CD1c-positive myeloid dendritic cell (primary cell): ENCODE measurements around the gene NFE2L1.
"Not testable (repeated sequence)": the region's sequence is repeated elsewhere in the genome, so short reads cannot be mapped to it uniquely, and the experiment has no call there.

ENCODE experiments used
- DNase-seq: peaks from one replicate; pipeline ENCODE4 v3.0.0-alpha.2; 2016; ENCODE audit errors: extremely low spot score

NFE2L1 gene

DNA sequence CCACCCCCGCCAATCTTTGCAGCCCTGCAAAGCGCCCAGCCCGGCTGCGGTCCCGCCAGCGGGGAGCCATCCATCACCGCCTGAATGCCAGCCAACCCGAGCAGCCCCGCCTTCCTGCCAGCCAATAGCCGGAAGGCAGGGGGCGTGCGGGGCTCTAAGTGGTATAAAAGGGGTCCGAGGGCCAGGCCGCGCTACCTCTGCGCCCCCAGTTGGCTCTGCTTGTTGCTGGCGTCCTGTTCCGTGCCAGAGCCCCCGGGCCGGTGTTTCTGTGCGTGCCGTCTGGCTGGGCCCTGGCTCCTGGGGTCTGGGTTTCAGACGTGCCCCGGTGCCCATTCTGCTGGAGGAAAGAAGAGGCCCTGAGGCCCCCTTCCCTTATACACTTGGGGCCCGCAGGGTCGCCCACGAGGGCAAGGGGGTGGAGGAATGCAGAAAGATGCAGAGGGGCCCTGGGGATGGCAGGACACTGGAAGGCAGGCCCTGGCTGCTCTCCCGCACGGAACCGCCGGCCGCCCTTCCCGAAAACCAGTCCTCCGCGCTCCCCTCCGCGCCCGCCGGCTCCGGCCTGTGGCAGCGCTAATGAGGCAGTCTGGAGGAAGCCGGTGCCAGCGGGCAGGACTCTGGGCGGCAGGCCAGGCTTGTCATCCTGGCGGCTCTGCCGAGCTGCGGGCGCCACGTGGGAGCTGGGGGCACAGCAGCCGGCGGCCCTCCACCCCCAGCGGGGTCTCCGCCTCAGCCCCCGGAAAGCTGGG, 24.6 kb upstream of the NFE2L1 start:
- DNase-seq, result peak; percentile 75

DNA sequence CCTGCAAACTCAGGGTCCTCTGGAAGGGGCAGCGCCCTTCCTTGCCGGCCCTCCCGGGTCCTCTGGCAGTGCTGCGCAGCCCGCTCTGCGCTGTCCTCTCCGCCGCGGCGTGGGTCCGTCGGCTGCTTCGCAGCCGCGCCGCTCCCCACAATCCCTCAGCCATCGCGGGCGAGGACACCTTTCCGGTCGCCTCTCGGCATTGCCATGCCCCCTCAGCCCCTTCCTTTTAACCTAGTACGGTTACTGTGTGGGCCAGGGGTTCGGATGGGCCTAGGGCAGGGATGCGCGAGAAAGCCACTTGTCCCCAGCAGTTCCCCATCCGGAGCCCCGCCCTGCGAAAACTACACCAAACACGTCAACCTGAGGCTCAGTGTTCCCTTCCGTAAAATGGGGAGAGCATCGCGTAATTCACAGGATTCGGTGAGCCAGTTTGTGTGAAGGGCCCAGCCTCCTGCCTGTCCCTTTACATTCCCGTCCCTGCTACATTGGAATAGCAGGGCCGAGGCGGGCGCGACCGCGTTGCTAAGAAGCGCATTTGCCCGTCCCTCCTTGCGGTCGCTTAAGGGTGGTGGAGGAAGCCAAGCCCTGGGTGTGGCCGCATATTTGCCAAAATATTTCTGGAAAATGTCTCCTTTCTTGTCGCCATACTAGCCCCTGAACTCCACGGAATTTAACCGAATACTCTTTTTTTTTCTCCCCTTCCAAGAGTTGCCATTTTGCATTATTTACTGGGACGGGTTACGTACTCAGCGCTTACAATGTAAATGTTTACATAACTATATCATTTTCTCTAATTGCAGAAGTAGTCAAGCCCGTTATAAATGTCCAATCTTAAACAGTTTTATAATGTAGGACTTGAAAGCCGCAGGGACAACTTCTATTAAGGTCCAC, 23.8 kb upstream of the NFE2L1 start:
- peak; percentile 56 for DNase-seq

DNA sequence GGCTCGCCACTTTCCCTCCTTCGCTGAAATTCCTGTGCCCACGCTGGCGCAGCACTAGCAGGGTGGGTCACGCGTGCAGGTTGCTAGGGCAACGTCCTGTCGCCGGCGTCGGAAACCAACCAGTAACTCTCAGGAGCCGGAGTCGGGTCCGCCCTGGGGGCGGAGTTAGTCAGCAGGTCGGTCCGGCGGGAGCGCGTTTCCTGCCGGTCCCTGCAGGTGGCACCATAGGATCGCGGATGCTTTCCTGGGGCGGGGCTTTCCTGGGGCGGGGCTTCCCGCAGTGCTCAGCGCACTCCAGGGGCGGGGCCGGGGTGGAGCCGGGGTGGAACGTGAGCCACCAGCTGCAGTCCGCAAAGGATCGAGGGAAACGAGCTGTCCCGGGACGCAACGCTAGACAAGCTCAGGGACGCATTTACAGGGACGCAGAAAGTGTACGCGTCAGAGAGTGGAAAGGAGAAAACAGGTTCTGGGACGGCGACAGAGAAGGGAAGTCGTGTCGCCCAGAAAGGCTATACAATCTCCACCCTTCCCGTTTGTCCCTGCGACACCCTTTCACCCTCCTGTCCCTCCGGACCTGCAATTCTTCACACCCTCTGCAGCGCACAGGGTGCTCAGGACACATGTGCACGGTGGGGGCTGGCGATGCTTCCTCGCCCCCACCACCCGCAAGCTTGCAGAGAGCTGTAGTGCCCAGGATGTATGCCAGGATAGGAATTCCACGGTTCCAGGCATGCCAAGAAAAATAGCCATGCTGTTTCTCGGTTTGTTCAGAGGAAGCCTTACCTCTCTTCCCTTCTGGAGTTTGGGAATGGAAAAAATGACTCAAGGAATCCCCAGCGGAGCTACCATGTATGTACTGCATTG, 22.9 kb upstream of the NFE2L1 start:
- peak; percentile 99 for DNase-seq

DNA sequence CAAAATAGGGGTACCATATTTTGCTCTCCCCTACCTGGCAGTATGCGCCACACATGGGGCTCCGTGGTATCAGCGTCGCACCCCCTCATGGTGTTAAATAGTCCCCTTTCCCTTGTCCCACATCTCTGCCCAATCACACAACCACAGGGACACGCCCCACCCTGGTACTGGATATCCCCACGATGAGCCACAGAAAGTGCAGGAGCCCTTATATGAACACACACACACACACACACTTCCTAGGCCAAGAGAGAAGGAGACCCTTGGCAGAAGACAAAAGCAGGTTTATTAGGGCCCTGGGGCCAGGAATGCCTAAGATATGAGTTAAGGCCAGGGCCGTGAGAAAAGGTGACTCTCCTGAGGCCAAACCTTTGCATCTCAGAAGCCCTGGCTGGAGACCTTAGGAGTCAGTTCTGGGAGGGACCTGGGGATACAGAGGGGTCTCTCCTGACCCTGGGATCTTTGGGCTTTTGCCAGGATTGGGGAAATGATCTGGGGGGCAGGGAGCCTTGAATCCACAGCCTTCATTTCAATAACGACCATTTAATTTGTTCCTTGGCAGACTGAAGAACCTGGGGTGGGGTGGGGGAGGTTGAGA, 22.2 kb upstream of the NFE2L1 start:
- no peak for DNase-seq

DNA sequence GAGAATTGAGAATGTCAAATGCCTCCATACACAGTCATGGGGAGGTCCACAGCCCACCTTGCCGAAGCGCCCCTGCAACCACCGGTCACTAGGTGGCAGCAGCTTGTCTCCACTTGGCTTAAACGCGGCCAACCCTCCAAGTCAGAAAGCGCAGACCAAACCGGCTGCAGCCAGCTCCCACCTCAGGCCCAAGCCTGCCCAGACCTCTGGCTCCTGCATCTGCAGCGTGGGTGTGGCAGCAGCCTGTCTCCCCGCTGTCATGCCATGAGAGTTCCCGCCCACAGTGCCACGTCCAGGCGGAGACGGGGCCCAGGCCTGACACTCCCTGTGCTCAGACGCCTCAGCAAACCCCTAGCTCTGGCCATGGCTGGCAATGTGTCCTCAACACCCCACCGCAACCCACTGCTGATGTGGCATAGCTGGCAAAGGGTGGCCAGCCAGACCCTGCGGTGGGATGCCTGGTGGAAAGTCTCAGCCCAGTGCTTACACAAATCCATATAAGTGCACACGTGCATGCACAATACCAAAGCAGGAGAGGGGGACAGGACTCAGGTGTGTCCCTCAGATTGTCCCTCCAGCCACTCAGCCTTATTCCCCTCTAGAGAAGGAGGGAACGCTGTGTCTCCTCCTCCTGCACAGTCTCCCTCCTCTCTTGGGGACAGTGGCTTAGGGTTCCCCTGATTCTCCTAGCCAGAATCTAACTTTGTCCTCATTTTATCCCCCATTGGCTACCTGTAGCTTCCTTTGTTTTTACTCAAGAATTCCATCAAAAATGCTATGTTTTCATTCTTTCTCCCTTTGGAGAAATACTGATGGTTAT, 21.4 kb upstream of the NFE2L1 start:
- peak; percentile 78 for DNase-seq

DNA sequence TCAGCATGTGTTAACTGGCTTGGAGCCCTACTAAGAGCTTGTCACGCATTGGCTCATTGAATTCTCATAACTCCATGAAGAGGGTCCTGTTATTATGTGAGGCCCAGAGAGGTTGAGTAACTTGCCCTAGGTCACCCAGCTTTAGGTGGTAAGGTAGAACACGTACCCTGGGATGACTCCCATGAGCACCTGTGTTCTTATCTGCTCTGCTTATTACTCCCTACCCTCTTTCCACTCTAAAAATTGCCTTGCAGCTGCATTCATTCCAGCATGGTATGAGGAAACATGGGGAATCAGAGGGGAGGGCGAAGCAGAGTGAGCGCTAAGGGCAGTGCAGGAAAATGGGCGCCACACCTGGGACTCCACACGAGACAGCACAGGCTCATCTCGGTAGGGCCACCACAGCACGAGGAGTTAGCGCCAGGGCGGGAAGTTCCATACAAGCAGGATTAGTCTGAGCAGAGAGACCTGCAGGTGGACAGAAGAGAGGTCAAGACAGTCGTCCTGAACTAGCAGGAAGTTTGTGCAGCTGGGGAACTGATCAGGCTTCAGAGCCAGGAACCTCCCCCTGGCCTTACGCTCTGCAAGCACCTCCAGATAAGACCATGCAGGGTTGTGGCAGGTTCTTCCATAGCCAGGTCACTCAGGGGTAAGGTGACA, 20.7 kb upstream of the NFE2L1 start:
- DNase-seq, result no peak

GRCh38 chr17:48028736-48029135, 19.4 kb upstream of the NFE2L1 start:
- no peak for DNase-seq

- DNase-seq, result no peak
Measured at GRCh38 chr17:48030531-48030930, 17.6 kb upstream of the NFE2L1 start.

DNA sequence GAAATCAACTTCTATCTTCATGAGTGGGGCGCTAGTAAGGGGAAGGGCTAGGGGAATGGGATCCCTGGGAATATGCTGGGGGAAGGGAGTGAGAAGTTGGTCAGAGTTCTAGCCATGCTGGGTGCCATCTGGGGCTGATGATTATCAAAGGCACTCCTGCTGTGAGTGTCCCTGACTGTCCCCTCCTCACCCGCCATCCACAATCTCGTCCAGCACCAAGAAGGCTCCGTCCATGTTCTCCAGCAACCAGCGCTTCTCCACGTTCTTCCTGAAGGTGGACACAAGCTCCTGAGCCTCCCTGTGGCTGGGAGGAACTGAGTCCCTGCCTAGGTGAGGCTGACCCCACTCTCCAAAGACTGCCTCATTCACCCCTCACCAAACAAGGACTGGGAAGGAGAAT, 16.2 kb upstream of the NFE2L1 start:
- no peak for DNase-seq

DNA sequence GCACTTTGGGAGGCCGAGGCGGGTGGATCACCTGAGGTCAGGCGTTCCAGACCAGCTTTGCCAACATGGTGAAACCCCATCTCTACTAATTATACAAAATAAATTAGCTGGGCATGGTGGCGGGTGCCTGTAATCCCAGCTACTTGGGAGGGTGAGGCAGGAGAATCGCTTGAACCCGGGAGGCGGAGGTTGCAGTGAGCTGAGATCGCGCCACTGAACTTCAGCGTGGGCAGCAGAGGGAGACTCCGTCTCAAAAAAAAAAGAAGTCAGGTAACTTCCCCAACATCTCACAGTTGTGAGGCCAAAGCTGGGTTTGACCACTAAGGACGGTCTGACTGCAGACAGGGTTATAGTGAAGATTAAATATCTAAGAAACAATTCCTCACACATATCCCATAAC, 13.4 kb upstream of the NFE2L1 start:
- not testable (repeated sequence) for DNase-seq

- DNase-seq, result no peak
Measured at GRCh38 chr17:48036693-48037035, 11.5 kb upstream of the NFE2L1 start.

- DNase-seq, result peak; percentile 67
Measured at GRCh38 chr17:48037036-48037837, 10.9 kb upstream of the NFE2L1 start, which contains the start of gene COPZ2. TSS of gene COPZ2 (minus strand) at chr17:48037797. CDS start at chr17:48037777, 20 bp downstream.

- DNase-seq, result no peak
Measured at GRCh38 chr17:48037838-48038323, 10.3 kb upstream of the NFE2L1 start.

DNA sequence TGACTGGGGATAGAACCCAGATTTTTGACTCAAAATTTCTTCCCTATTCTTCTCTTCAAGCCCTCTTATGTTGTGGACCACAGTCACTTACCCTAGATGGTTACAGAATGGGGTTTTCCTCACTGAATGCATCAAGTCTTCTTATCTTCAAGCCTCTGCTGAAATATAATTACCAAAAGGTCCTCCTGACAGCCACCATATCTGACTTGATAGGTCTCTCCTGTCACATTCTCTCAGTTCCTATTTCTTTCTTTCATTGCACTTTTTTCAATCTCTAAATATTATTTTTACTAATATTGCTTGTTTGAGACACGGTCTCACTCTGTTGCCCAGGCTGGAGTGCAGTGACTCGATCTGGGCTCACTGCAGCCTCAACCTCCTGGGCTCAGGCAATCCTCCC, 9.5 kb upstream of the NFE2L1 start:
- no peak for DNase-seq

DNA sequence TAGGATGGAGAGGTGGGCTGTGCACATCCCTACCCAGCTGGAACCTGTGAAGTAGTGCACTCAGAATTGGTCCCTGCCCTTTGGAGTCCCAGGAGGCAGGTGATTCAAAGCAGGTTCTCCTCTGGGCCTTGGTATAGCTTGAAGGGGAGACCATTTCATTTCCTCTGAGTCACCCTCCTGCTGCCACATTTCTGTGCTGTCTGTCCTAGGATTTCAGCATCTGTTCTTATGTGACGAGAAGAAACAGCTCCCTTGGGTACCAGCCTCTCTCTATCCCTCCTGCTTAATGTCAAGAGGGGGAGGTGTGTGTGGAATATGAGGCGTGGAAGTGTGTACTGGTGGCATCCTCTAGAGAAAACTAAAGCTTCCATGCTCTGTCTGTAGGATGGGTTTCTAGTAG, 5.0 kb upstream of the NFE2L1 start:
- DNase-seq, result no peak

DNA sequence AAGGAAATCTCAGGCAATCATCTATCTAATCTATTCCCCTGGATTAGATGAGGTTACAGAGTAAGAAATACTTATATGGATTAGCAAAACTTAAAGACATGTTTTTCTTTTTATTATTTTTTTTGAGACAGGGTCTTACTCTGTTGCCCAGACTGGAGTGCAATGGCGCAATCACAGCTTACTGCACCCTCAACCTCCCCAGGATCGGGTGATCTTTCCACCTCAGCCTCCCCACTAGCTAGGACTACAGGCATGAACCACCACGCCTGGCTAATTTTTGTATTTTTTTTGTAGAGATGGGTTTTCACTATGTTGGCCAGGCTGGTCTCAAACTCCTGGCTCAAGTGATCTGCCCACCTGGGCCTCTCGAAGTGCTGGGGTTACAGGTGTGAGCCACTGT, 3.3 kb upstream of the NFE2L1 start:
- DNase-seq, result no peak

DNA sequence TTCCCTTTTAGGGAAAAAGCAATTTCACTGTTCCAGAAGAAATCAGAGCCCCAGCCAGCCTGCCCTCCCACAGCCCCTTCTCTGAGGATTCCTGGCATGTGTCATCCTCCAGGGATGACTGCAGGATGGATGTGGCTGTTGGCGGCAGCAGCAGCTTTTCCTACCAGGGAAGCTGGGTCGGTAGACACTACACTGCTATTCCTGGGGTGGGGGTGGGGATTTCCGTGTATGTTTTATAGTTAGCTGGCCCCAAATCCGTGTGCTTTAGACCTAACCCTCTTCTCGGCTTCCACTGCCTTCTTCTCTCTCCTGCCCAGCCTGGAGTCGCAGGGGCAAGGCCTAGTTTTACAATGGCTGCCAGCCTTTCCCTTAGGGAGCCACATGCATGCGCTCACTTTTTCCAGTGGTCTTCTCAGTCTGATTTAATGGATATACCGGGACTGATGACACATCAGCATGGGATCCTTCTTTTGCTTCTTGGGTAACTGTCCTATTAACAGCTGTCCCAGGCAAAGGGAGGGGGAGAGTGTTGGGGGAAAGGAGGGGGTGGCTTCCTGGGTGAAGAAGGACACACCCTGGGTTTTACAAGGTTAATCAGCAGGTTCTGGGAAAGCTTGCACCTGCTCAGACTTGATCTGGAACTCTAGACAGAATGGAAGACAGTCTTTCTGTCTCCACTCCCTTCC, 2.7 kb upstream of the NFE2L1 start:
- DNase-seq, result no peak

GRCh38 chr17:48046296-48046695, 1.9 kb upstream of the NFE2L1 start:
- DNase-seq, result no peak
